Measurements from ENCODE around the gene EPHB2.

DNA sequence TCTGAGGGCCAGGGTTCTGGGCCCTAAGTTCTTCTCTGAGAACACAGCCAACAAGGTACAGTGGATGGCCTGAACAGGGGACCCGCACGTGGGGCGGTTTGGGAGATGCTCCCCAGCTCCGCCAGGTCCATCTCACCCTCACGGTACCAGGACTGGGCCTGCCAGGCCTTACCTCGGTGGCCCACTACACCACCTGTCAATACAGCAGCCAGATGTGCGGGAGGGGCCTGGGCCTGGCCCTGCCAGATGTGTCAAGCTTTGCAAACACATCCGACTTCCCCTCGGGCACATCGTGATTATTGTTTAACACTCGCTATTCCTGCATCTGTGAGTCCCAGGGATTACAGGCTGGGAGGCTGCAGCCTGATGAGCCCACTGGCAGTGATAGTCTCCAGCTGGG, 139.6 kb downstream of the EPHB2 start:
- TF ChIP-seq POLR2AphosphoS5 (IDR thresholded peaks at IDR 0.05; ENCODE audit: borderline replicate concordance, low read depth, low read length) = no peak
- TF ChIP-seq EZH2 (IDR thresholded peaks at IDR 0.05) = no peak
- TF ChIP-seq FOXP2 (optimal IDR thresholded peaks at IDR 0.05; ENCODE audit: control extremely low read depth, extremely low read length, insufficient read depth) = no peak

Data from SK-N-MC (cell line).